SU-DHL-6 (cell line): ENCODE data around the gene KAZN.

Experiments
- CTCF ChIP-seq: fragments of 200-600 bp; sonication (generic); IDR thresholded peaks from one replicate; pipeline ENCODE4 v1.5.1; 2017; ENCODE audit warnings: antibody characterized with exemption, mild to moderate bottlenecking, low read length, moderate library complexity; ENCODE audit not compliant: insufficient read depth, poor library complexity, severe bottlenecking
- EZH2phosphoT487 ChIP-seq: fragments of 200-600 bp; sonication (generic), shearing (Covaris generic); conservative IDR thresholded peaks from 2 replicates; pipeline ENCODE4 v1.6.1; 2018; ENCODE audit warnings: mild to moderate bottlenecking, antibody characterized with exemption, low read length, moderate library complexity, mixed read lengths

- TF ChIP-seq EZH2phosphoT487 (no peak), CTCF (no peak)
Observed at GRCh38 chr1:14759042-14759818, 160.7 kb downstream of the KAZN start.
